ENCODE results near the gene ZNF587. TPM values are rescaled to one million over a fixed set of nuclear protein-coding genes. Genes with fewer than 3 reads are reported as not detected.
A peak's percentile ranks its signal among the peaks of the same experiment; 100 is the strongest.
"Not testable (repeated sequence)": the region's sequence is repeated elsewhere in the genome, so short reads cannot be mapped to it uniquely, and the experiment has no call there.

ZNF587 gene
- total RNA-seq (10 to 100 TPM; 20.0 to 44.4 TPM), polyA plus RNA-seq (10 to 100 TPM in 1 of 2 donors, 1 to 10 TPM in 1; 6.7 to 11.6 TPM)
- long read RNA-seq, donor 1, full-length matches to known transcripts = 5 of 5 reads
- long read RNA-seq, donor 1, partial matches to known transcripts = 0 of 5 reads
- long read RNA-seq, donor 1, other reads (novel, unspliced or antisense) = 0 of 5 reads
- long read RNA-seq, donor 2, full-length matches to known transcripts = 1 of 1 reads
- long read RNA-seq, donor 2, partial matches to known transcripts = 0 of 1 reads
- long read RNA-seq, donor 2, other reads (novel, unspliced or antisense) = 0 of 1 reads
- long read RNA-seq, donor 3, full-length matches to known transcripts = 4 of 4 reads
- long read RNA-seq, donor 3, partial matches to known transcripts = 0 of 4 reads
- long read RNA-seq, donor 3, other reads (novel, unspliced or antisense) = 0 of 4 reads
- long read RNA-seq, donor 4, full-length matches to known transcripts = 2 of 2 reads
- long read RNA-seq, donor 4, partial matches to known transcripts = 0 of 2 reads
- long read RNA-seq, donor 4, other reads (novel, unspliced or antisense) = 0 of 2 reads
- long read RNA-seq, donor 5, full-length matches to known transcripts = 5 of 5 reads
- long read RNA-seq, donor 5, partial matches to known transcripts = 0 of 5 reads
- long read RNA-seq, donor 5, other reads (novel, unspliced or antisense) = 0 of 5 reads

GRCh38 chr19:57849666-57850473, at the start of gene ZNF587:
ZNF587 (plus strand) TSS chr19:57849859; CDS start chr19:57850039, 180 bp downstream.
- Histone ChIP-seq H3K27ac (ENCODE audit: low read depth in 1 of 2, low read length in 1 of 2) (peak within 1 kb of the TSS; percentile 48 to 66), H3K4me3 (peak within 1 kb of the TSS; percentile 71)

GRCh38 chr19:57800696-57801095, 49.0 kb upstream of the ZNF587 start:
- Histone ChIP-seq H3K4me3 (no peak overlapping the region), H3K27ac (ENCODE audit: low read depth in 1 of 2, low read length in 1 of 2) (no peak overlapping the region), H3K4me1 (ENCODE audit: control insufficient read depth in 5 of 5, insufficient read depth in 5 of 5, low read length in 5 of 5) (peaks cover 0 to 19% (median 3%) of the 10 kb centered on the region in 5 donors), H3K36me3 (ENCODE audit: control insufficient read depth in 4 of 4, insufficient read depth in 4 of 4, low read length in 4 of 4) (peaks cover 0 to 10% (median 6%) of the 10 kb centered on the region in 4 donors), H3K9me3 (ENCODE audit: control insufficient read depth in 4 of 4, insufficient read depth in 3 of 4, low read length in 3 of 4) (peaks cover 0 to 4% (median 0%) of the 10 kb centered on the region in 4 donors), H3K27me3 (ENCODE audit: control insufficient read depth in 3 of 3, insufficient read depth in 3 of 3, low read length in 2 of 3) (no peaks in the 10 kb centered on the region), H3K9ac (ENCODE audit: insufficient read depth in 1 of 2, low read length in 2 of 2) (no peak overlapping the region)
- no peak for TF ChIP-seq CTCF (IDR thresholded peaks at IDR 0.05; ENCODE audit: control extremely low read depth, extremely low read depth)
- 78 to 86% methylated on average over 5 of the region's 5 CpGs for WGBS, 2 donors
- ATAC-seq (ENCODE audit: insufficient read depth, low FRiP score) (no peak), DNase-seq (no peak)

More at GRCh38 chr19:57849666-57850473, at the start of gene ZNF587:
- 0 to 1% methylated on average over 42 of the region's 42 CpGs for WGBS, 2 donors
- not testable (repeated sequence) for H3K27me3 ChIP-seq (ENCODE audit: control insufficient read depth in 3 of 3, insufficient read depth in 3 of 3, low read length in 2 of 3)
- DNase-seq = peak; percentile 76 to 91 (median 90)
- Histone ChIP-seq H3K9me3 (ENCODE audit: control insufficient read depth in 4 of 4, insufficient read depth in 3 of 4, low read length in 3 of 4) (peaks cover 0 to 12% (median 0%) of the 10 kb centered on the region in 4 donors), H3K36me3 (ENCODE audit: control insufficient read depth in 4 of 4, insufficient read depth in 4 of 4, low read length in 4 of 4) (peaks cover 2 to 12% (median 6%) of the 10 kb centered on the region in 4 donors), H3K4me1 (ENCODE audit: control insufficient read depth in 5 of 5, insufficient read depth in 5 of 5, low read length in 5 of 5) (peaks cover 0 to 14% (median 9%) of the 10 kb centered on the region in 5 donors), H3K9ac (ENCODE audit: insufficient read depth in 1 of 2, low read length in 2 of 2) (peak within 1 kb of the TSS; percentile 65 to 68)
- ATAC-seq (ENCODE audit: insufficient read depth, low FRiP score) = peak; percentile 96

- H3K4me1 ChIP-seq (ENCODE audit: control insufficient read depth in 5 of 5, insufficient read depth in 5 of 5, low read length in 5 of 5) = peaks cover 0 to 19% (median 4%) of the 10 kb centered on the region in 5 donors
- peaks cover 0 to 4% (median 0%) of the 10 kb centered on the region in 4 donors for H3K9me3 ChIP-seq (ENCODE audit: control insufficient read depth in 4 of 4, insufficient read depth in 3 of 4, low read length in 3 of 4)
Measured at GRCh38 chr19:57802269-57802668, 47.4 kb upstream of the ZNF587 start.

More at GRCh38 chr19:57802269-57802668, 47.4 kb upstream of the ZNF587 start:
- Histone ChIP-seq H3K27ac (ENCODE audit: low read depth in 1 of 2, low read length in 1 of 2) (no peak overlapping the region), H3K4me3 (no peak overlapping the region), H3K27me3 (ENCODE audit: control insufficient read depth in 3 of 3, insufficient read depth in 3 of 3, low read length in 2 of 3) (no peaks in the 10 kb centered on the region), H3K9ac (ENCODE audit: insufficient read depth in 1 of 2, low read length in 2 of 2) (no peak overlapping the region), H3K36me3 (ENCODE audit: control insufficient read depth in 4 of 4, insufficient read depth in 4 of 4, low read length in 4 of 4) (peaks cover 0 to 5% (median 1%) of the 10 kb centered on the region in 4 donors)
- WGBS, 2 donors = 88 to 90% methylated on average over 4 of the region's 4 CpGs
- DNase-seq (no peak), ATAC-seq (ENCODE audit: insufficient read depth, low FRiP score) (no peak)
- TF ChIP-seq CTCF (IDR thresholded peaks at IDR 0.05; ENCODE audit: control extremely low read depth, extremely low read depth) = no peak
